GM19239 (cell line): ENCODE results near the gene RPL18.
A peak's percentile ranks its signal among the peaks of the same experiment; 100 is the strongest.
"Not testable (repeated sequence)": the region's sequence is repeated elsewhere in the genome, so short reads cannot be mapped to it uniquely, and the experiment has no call there.

Experiments
- DNase-seq: peaks from one replicate; pipeline ENCODE4 v3.0.0; 2011; ENCODE audit warnings: low spot score; ENCODE audit not compliant: insufficient read length
- FAIRE-seq: peaks from 2 replicates; lab custom pipeline; 2011; peaks lifted over from hg19 to GRCh38; lab: Jason Lieb, UNC

RPL18 gene

DNA sequence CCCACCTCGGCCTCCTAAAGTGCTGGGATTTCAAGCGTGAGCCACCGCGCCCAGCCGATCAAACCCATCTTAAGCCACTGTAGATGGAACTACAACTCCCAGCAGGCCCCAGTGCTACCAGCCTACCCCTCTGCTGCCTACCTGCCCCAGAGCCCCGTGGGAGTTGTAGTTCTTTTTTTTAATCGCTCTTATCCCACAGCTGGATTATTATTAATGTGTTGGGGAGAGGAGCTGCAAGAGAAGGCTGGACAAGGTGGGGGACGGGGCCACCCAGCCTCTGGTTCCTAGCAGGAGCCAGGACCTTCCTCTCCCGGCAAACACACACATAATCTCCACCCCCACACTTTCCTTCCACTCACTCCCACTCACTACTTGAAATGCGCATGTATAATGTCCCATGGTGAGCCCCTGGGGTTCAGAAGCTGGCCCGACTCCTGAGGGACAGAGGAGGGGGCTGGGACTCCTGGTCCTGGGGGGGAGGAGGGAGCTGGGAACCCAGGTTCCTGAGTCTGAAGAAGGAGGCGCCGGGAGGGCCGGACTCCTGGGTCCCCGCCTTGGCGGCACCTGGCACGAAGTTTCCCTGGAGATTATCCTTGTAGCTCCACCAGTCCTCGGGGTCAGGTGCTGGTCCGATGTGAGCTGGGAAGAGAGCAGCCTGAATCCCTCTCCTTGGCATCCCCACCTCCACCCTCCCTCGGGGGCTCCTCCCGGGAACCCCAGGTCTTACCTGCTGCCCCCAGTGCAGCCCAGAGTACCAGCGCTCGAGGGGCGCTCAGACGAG lies 26.1 kb upstream of the RPL18 start:
- no peak for DNase-seq
- FAIRE-seq = peak; percentile 76

- no peak for FAIRE-seq
- DNase-seq = no peak
These were observed 25.4 kb upstream of the RPL18 start for GRCh38 chr19:48644355-48644754.

GRCh38 chr19:48642862-48643261 lies 23.9 kb upstream of the RPL18 start:
- no peak for FAIRE-seq
- no peak for DNase-seq

GRCh38 chr19:48641850-48642249 lies 22.9 kb upstream of the RPL18 start:
- no peak for DNase-seq
- no peak for FAIRE-seq

DNA sequence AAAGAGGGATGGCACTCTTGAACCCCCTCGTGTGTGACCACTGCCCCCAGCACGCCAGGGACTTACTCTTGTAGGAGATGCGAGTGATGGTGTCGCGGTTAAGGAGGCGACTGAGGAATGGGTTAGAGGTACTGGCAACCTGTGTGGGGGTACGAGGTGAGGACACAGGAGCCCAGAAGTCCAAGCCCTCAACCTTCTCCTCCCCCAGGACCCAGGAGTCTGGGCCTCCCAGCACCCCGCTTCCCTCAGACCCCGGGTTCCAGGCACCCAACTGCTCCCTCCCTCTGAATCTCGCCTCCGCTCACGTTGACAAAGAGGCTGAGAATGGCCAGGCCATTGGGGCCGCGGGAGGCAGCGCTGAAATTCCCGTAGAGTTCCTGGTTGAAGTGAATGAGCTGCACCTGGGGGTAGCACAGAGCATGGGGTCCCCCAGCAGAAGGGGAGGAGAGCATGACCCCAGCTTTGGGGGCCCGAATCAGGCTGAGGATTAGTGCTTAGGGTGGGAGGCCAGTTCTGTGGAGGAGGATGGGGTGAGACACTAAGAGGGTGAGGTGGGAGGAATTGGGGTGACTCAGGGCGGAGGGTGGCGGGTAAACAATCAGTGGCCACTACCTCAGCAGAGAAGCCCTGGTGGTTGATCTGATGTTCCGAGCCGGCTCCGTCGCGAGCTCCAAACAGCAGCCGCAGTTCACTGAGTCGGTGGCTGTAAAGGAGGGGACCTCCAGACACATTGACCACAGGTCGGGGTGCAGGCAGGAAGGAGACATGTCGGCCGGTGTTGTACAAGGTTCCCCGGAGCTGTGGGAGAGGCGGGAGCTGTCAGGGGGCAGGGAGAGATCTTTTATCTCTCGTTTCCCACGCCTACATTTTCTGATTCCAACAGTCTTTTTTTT lies 20.8 kb upstream of the RPL18 start:
- no peak for DNase-seq
- FAIRE-seq = no peak

DNA sequence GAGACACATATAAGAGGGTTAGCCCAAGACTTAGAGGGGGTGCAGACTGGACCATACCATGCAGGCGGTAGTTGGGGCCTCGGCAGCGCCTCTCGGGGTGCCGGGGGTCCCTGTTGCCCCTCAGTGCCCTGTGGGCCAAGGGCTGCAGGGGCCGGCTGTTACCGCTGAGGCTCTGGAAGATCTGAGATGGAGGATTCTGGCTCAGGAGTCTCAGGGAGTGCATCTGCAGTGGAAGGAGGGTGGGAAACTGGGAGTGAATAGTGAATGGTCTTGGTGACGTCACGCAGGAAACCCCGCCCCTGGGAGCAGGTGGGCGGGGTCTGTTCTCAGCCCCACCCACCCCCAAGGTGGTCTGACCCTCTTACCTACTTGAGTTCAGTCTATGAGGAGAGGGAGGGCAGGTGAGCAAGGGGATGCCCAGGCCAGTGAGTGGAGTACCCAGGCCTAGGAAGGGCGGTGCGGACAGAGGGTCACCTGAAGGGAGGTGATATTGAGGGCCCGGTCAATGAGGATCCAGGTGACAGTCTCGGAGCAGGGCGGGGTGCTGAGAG lies 19.9 kb upstream of the RPL18 start:
- FAIRE-seq (no peak), DNase-seq (no peak)

- no peak for FAIRE-seq
- DNase-seq = no peak
These were observed 19.2 kb upstream of the RPL18 start for GRCh38 chr19:48637948-48638830.

DNA sequence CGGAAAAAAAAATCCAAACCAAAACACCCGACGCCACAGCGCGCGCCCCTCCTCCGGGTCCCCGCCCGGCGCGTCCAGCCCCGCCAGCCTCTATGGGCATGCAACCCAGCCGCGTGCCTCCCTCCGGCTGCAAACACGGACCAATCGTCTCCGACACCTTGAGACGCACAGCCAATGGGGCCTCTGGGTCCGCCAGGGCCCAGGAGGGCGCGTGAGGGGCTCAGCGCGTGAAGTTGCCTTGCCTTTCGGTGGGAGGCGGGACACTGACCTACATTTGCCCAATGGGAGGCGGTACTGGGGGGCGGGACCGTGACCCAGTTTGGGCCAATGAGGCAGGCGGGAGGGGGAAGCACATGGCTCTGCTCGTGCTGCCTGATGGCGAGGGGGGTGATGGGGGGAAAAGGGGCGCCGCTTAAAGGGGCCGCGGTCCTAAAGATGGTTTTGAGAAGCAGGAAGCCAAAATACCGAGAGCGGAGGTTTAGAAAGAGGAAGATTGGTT lies 18.5 kb upstream of the RPL18 start:
- FAIRE-seq = peak; percentile 97
- peak; percentile 88 for DNase-seq

GRCh38 chr19:48636859-48637448 lies 18.0 kb upstream of the RPL18 start, which contains the start of gene DBP:
TSS of gene DBP (minus strand) at chr19:48637379. CDS start at chr19:48636994, 385 bp downstream.
- DNase-seq = peak; percentile 64
- no peak for FAIRE-seq

GRCh38 chr19:48635966-48636858 lies 17.2 kb upstream of the RPL18 start:
- FAIRE-seq (no peak), DNase-seq (no peak)

DNA sequence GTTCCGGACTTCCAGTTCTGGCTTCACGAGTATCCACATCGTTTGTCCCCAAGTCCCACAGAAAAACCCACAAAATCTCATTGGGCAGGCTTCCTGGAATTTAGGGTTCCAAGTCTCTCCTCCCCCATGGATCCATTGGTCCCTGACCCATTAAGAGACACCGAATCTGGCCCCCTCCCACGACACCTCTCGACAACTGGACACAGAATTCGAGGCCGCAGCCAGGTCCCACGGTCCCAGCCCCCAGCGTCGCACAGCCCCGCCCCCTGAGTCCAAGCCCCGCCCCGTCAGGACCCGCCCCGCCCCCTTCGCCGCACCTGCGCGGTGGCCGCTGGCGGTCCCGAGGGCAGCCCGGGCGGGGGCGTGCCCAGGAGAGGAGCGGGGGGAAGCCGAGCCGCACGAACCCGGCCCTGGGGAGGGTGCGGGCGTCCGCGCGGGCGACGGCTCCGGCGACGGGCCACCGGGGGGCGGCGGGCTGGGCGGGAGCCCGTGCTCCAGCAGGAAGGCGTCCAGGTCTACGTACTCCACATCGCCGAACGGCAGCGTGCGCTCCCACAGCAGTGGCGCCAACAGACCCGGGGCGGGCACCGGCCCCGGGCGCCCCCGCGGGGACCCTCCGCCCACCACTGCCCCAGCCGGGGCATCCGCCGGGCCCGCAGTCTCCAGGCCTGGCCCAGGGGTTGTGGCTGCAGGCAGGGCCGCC lies 16.4 kb upstream of the RPL18 start:
- no peak for FAIRE-seq

GRCh38 chr19:48634424-48635262 lies 15.7 kb upstream of the RPL18 start:
- FAIRE-seq = peak; percentile 98
- DNase-seq = peak; percentile 80

More for the DNA sequence above, 16.4 kb upstream of the RPL18 start:
- no peak for DNase-seq

GRCh38 chr19:48634036-48634342 lies 15.0 kb upstream of the RPL18 start:
- DNase-seq (no peak), FAIRE-seq (no peak)

DNA sequence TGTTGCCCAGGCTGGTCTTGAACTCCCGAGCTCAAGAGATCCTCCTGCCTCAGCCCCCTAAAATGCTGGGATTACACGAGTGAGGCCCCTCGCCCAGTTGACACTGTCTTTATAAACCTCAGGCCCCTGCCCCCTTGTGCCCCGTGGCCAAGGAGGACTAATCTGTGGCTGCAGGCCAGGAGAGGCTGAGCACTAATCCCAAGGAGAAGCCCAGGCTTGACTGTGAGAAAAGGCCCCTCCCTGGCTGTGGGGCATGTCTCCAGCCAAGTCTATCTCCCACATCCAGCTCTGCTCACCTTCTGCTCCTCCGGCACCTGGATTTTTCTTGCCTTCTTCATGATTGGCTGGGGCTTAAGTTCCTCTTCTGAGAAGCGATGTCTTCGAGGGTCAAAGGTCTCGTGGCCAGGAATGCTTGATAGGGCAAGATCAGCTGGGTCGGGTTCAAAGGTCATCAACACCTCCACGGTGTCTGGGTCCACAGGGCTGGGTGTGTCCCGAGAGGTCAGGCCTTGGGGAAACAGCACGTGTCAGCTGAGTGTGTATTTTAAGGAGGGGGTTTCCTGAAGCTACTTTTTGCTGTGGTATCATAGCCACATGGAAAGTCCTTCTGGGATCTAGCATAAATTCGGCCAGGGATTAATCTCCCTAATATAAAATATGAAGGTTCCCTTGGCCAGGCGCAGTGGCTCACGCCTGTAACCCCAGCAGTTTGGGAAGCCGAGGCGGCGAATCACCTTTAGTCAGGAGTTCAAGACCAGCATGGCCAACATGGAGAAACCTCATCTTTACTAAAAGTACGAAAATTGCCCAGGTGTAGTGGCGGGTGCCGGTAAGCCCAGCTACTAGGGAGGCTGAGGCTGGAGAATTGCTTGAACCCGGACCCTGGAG lies 14.4 kb upstream of the RPL18 start:
- DNase-seq = no peak
- FAIRE-seq = no peak

GRCh38 chr19:48632692-48633147 lies 13.7 kb upstream of the RPL18 start:
- FAIRE-seq (no peak), DNase-seq (no peak)

DNA sequence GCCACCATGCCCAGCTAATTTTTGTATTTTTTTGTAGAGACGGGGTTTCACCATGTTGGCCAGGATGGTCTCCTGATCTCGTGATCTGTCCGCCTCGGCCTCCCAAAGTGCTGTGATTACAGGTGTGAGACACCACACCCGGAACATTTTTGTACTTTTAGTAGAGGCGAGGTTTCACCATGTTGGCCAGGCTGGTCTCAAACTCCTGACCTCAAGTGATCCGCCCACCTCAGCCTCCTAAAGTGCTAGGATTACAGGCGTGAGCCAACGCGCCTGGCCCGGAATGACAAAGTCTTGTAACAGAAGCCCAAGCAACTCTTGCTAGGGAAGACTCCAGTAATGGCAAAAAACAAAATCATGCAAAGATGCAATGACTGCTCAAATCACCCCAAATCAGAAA lies 13.3 kb upstream of the RPL18 start:
- FAIRE-seq, DNase-seq: not testable (repeated sequence)
